B cell (primary cell): ENCODE data around the gene ATAD3B. TPM values are rescaled to one million over a fixed set of nuclear protein-coding genes. Genes with fewer than 3 reads are reported as not detected.
"Not testable (repeated sequence)": the region's sequence is repeated elsewhere in the genome, so short reads cannot be mapped to it uniquely, and the experiment has no call there.

ENCODE experiments used
- ATAC-seq: fragments of 200-7000 bp; cut with Tn5 transposase; one replicate; pipeline ENCODE4 v1.10.0; 2021; ENCODE audit warnings: low read depth, mild to moderate bottlenecking, moderate number of reproducible peaks, moderate library complexity
- CTCF ChIA-PET: fragments of 350-600 bp; sonication (Branson Sonifier 250); formaldehyde crosslinking; loops from one replicate; lab custom pipeline; 2021; ENCODE audit warnings: antibody characterized with exemption, inconsistent platforms; lab: Charles Lee
- POLR2A ChIA-PET: fragments of 350-600 bp; sonication (Branson Sonifier 250); formaldehyde crosslinking; loops from one replicate; lab custom pipeline; 2021; ENCODE audit warnings: antibody characterized with exemption; lab: Charles Lee
- DNase-seq: peaks from one replicate; pipeline ENCODE4 v3.0.0; 2013
- H2AFZ ChIP-seq: 2 replicates; pipeline ENCODE4 v1.6.1; 2012; ENCODE audit warnings: mild to moderate bottlenecking, low read depth, low read length; ENCODE audit not compliant: insufficient read depth, poor library complexity, severe bottlenecking
- H3K27ac ChIP-seq, 2 donors: 1 replicate in 1 of 2; 2 replicates in 1 of 2; pipeline ENCODE4 v1.5.1; 2012 to 2013; ENCODE audit warnings: low read length in 2 of 2, mild to moderate bottlenecking in 2 of 2, moderate library complexity in 1 of 2
- H3K27me3 ChIP-seq, 4 experiments: fragments of 200-600 bp in 1 of 4; sonication (generic) in 1 of 4; replicated peaks in 1 of 4; 1 replicate in 2 of 4; 2 replicates in 2 of 4; pipeline versions ENCODE4 v1.6.1 to v1.7.0; 2013 to 2016; ENCODE audit warnings: low read length in 3 of 4, mild to moderate bottlenecking in 2 of 4, mixed read lengths in 1 of 4, moderate library complexity in 1 of 4; ENCODE audit not compliant: insufficient read depth in 4 of 4, control insufficient read depth in 3 of 4; ENCODE audit errors: control extremely low read depth in 1 of 4
- H3K36me3 ChIP-seq, 2 experiments: replicated peaks in 1 of 2; 1 replicate in 1 of 2; 2 replicates in 1 of 2; pipeline versions ENCODE4 v1.6.1 to v1.7.1; 2013; ENCODE audit warnings: low read length in 1 of 2; ENCODE audit not compliant: insufficient read depth in 2 of 2, control insufficient read depth in 1 of 2; ENCODE audit errors: control extremely low read depth in 1 of 2, extremely low read depth in 1 of 2
- H3K4me1 ChIP-seq, 2 donors: fragments of 200-600 bp in 1 of 2; sonication (generic) in 1 of 2; 1 replicate in 1 of 2; 2 replicates in 1 of 2; pipeline versions ENCODE4 v1.5.1 to v1.6.1; 2013 to 2017; ENCODE audit warnings: low read length in 2 of 2; ENCODE audit not compliant: control insufficient read depth in 2 of 2, insufficient read depth in 2 of 2
- H3K4me2 ChIP-seq: replicated peaks from 2 replicates; pipeline ENCODE3; 2012; ENCODE audit warnings: mild to moderate bottlenecking, low read depth, low read length; ENCODE audit not compliant: poor library complexity, severe bottlenecking
- H3K4me3 ChIP-seq, 5 experiments: fragments of 200-600 bp in 1 of 5; sonication (generic) in 1 of 5; 1 replicate in 3 of 5; 2 replicates in 2 of 5; pipeline versions ENCODE4 v1.5.1 to v1.7.0; 2011 to 2016; ENCODE audit warnings: low read length in 4 of 5, mild to moderate bottlenecking in 4 of 5, low read depth in 2 of 5, control low read depth in 1 of 5, moderate library complexity in 1 of 5; ENCODE audit not compliant: insufficient read depth in 1 of 5; ENCODE audit errors: control extremely low read depth in 1 of 5, extremely low read depth in 1 of 5
- H3K79me2 ChIP-seq: fragments of 200-600 bp; sonication (generic); one replicate; pipeline ENCODE4 v1.6.0; 2016; ENCODE audit warnings: low read length; ENCODE audit not compliant: control insufficient read depth, insufficient read depth
- H3K9ac ChIP-seq: fragments of 200-600 bp; sonication (generic); 2 replicates; pipeline ENCODE4 v1.6.1; 2017; ENCODE audit warnings: mild to moderate bottlenecking, low read length, moderate library complexity
- H3K9me3 ChIP-seq, 3 donors: one replicate each; pipeline versions ENCODE4 v1.6.1 to v1.7.1; 2013; ENCODE audit warnings: low read length in 2 of 3; ENCODE audit not compliant: control insufficient read depth in 2 of 3, insufficient read depth in 1 of 3; ENCODE audit errors: control extremely low read depth in 1 of 3
- H4K20me1 ChIP-seq: 2 replicates; pipeline ENCODE4 v1.6.0; 2012; ENCODE audit warnings: mild to moderate bottlenecking, low read length; ENCODE audit not compliant: insufficient read depth, control insufficient read depth, poor library complexity, severe bottlenecking
- H3K27ac Mint-ChIP-seq: one replicate; pipeline ENCODE4 v1.8.0; 2021; ENCODE audit warnings: mixed read lengths
- H3K27me3 Mint-ChIP-seq: one replicate; pipeline ENCODE4 v1.8.0; 2021; ENCODE audit warnings: mixed read lengths
- H3K4me1 Mint-ChIP-seq: one replicate; pipeline ENCODE4 v1.8.0; 2021; ENCODE audit warnings: mixed read lengths
- H3K4me3 Mint-ChIP-seq: one replicate; pipeline ENCODE4 v1.8.0; 2021; ENCODE audit warnings: mixed read lengths
- H3K9me3 Mint-ChIP-seq: one replicate; pipeline ENCODE4 v1.8.0; 2022; ENCODE audit warnings: mixed read lengths; ENCODE audit not compliant: insufficient read depth
- WGBS: methylation state at CpG from one replicate; pipeline ENCODE4 v1.1.5; 2013; ENCODE audit warnings: missing lambda C conversion rate; ENCODE audit not compliant: insufficient coverage; 5-methylcytosine and 5-hydroxymethylcytosine counted together
- intact Hi-C: fragments of 100-400 bp; cut with micrococcal nuclease; formaldehyde crosslinking; loops from one replicate; pipeline ENCODE4 v1.10.0; 2022
- polyA plus RNA-seq: library from polyadenylated mRNA; depleted of rRNA; stranded (reverse); fragments of >200 nt; gene quantifications from 2 replicates; pipeline ENCODE4 v1.2.3, GENCODE V29; 2012
- total RNA-seq, 2 donors: library from RNA; stranded (reverse); fragments of 120-200 nt in 1 of 2; gene quantifications; 1 replicate in 1 of 2; 2 replicates in 1 of 2; pipeline versions ENCODE4 v1.2.3 to v1.2.4, GENCODE V29; 2013 to 2022

ATAD3B gene
- total and polyA plus RNA-seq, 2 donors (not counting 1 experiment from before 2014, with no cell fraction given), result 50.9 to 51.5 TPM

GRCh38 chr1:1523651-1524050 lies 52.1 kb downstream of the ATAD3B start:
- H3K4me1 Mint-ChIP-seq, H2AFZ ChIP-seq, H3K4me3 Mint-ChIP-seq, H3K36me3 ChIP-seq, H3K9me3 Mint-ChIP-seq, H3K79me2 ChIP-seq, CTCF ChIA-PET, POLR2A ChIA-PET, H3K27me3 Mint-ChIP-seq, H3K27ac ChIP-seq, H3K9ac ChIP-seq, H3K9me3 ChIP-seq, intact Hi-C loops, H3K4me1 ChIP-seq, ATAC-seq, DNase-seq, H3K4me3 ChIP-seq, H3K27ac Mint-ChIP-seq, H4K20me1 ChIP-seq, H3K4me2 ChIP-seq, H3K27me3 ChIP-seq: not testable (repeated sequence)
- WGBS, result 95% methylated on average over 15 of the region's 17 CpGs

- H3K4me3 ChIP-seq, H3K27me3 Mint-ChIP-seq, H3K9me3 ChIP-seq, H3K4me1 ChIP-seq, H2AFZ ChIP-seq, H3K4me1 Mint-ChIP-seq, H3K9ac ChIP-seq, CTCF ChIA-PET, H3K4me3 Mint-ChIP-seq, H3K79me2 ChIP-seq, H3K27ac Mint-ChIP-seq, H3K27me3 ChIP-seq, ATAC-seq, DNase-seq, intact Hi-C loops, H3K4me2 ChIP-seq, H3K27ac ChIP-seq, H4K20me1 ChIP-seq, H3K9me3 Mint-ChIP-seq: not testable (repeated sequence)
- peaks cover 0 to 10% of the 10 kb centered on the region in 2 experiments for H3K36me3 ChIP-seq
- POLR2A ChIA-PET, result interaction anchor here (0.6 kb wide), 1 partner anchor 26 kb away, joined by 6 read pairs; no protein-coding TSS in a partner anchor
- 99% methylated on average over 30 of the region's 30 CpGs for WGBS
These were observed 53.3 kb downstream of the ATAD3B start for GRCh38 chr1:1524750-1525383.

- H3K4me3 ChIP-seq, H3K9me3 Mint-ChIP-seq, H2AFZ ChIP-seq, DNase-seq, H4K20me1 ChIP-seq, H3K4me3 Mint-ChIP-seq, CTCF ChIA-PET, intact Hi-C loops, H3K9ac ChIP-seq, H3K27ac Mint-ChIP-seq, ATAC-seq, H3K27me3 ChIP-seq, H3K4me1 Mint-ChIP-seq, H3K79me2 ChIP-seq, H3K27me3 Mint-ChIP-seq, H3K27ac ChIP-seq, H3K4me2 ChIP-seq, H3K4me1 ChIP-seq, POLR2A ChIA-PET, H3K36me3 ChIP-seq: not testable (repeated sequence)
- WGBS, result 98% methylated on average over 9 of the region's 21 CpGs
- peaks cover 0 to 11% (median 0%) of the 10 kb centered on the region in 3 donors for H3K9me3 ChIP-seq
These were observed 54.9 kb downstream of the ATAD3B start for GRCh38 chr1:1526476-1526875.
